Measurements from ENCODE around the gene DYRK1B.
A peak's percentile ranks its signal among the peaks of the same experiment; 100 is the strongest.

Gene DYRK1B

DNA sequence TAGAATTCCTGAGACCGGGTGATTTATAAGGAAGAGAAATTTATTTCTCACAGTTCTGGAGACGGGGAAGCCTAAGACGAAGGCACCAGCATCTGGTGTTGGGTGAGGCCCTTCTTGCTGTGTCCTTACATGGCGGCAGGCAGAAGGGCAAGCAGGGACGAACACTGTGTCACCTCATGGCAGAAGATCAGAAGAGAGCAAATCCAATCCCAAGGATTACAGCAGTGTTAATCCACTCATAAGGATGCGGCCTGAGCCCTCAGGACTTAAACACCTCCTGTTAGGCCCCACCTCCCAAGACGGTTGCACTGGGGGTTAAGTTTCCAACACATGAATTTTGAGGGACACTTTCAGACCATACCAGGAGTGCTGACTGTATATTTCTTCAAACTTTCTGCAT is 18.9 kb upstream of the DYRK1B start:
- no peak for DNase-seq

DNA sequence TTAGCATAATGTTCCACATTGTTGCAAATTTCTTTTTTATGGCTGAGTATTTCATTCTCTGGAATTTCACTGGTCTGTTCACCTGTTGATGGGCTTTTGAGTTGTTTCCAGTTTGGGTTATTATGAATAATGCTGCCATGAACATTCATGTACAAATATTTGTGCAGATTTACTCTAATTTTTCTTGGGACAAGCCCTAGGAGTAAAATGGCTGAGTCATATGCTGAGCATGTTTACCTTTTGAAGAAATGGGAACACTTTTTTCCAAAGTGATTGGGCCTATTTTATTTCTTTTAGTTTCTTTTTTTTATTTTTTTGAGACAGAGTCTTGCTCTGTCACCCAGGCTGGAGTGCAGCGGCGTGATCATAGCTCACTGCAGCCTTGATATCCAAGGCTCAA is 16.9 kb upstream of the DYRK1B start:
- no peak for DNase-seq

DNA sequence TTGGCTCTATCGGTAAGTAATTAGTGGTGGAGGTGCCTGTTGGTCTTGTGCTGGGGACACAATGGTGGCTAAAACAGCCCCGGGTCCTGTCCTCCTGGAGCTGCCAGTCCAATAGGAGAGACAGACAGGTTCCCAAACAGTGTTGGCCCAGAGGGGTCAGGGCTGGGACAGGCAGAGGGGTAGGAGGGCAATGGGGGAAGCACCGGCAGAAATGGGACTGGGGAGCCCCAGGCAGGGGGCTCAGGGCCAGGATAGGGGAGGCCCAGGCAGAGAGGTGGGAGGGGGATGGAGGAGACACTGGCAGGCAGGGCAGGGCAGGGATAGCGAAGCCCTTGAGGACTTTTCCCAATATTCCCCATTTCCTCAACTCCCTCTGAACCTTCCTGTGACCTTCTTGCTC is 14.4 kb upstream of the DYRK1B start:
- no peak for DNase-seq

DNA sequence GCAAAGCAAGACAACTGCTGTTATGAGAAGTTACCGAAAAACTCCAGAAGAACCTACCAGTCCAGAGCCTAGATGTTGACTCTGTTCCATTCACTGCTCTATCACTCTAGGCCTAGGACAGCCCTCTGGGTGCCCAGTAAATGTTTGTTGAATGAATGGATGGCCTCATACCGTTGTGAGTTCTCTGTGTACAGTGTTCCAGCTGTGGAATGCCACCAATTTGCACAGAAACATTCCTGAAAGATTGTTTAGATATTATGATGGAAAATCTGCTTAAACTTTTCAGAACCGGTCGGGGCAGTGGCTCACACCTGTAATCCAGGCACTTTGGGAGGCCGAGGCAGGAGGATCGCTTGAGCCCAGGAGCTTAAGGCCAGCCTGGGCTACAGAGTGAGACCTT is 13.6 kb upstream of the DYRK1B start:
- DNase-seq = no peak

DNA sequence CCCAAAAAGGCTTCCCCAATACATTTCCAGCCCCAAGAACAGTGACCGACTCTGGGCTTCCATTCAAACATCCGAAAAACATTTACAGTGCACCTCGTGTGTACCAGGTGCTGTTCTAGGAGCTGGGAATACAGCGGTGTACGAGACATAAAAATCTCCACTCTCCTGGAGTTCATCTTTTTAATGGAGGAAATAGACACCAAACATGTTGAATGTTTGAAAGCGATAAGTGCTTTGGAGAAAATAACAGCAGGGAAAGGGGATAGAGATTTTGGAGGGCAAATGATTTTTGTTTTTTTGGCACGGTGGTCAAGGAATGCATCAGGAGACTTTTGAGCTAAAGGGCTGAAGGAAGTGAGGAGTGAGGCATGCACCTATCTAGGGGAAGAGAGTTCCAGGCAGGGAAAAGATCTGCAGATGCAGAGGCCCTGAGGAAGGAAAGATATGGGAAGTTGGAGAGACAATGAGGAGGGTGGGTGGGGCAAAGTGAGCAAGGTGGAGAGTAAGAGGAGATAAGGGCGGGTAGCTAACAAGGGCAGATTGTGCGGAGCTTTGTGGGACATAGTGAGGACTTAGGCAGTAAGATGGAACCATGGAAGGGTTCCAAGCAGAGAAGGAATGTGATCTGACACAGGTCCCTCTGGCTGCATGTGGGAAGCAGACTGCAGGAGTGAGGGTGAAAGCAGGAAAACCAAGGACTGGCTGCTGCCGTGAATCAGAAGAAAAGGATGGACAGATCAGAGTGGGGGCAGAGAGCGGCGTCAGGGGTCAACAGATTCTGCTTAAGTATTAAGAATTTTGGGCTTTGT is 12.9 kb upstream of the DYRK1B start:
- no peak for DNase-seq

GRCh38 chr19:39845933-39846677 is 12.1 kb upstream of the DYRK1B start, which contains the start of gene FBL:
FBL (minus strand) TSS chr19:39846379; CDS start chr19:39846300, 79 bp downstream.
- peak; percentile 99 for DNase-seq

GRCh38 chr19:39845584-39845932 is 11.6 kb upstream of the DYRK1B start:
- no peak for DNase-seq

DNA sequence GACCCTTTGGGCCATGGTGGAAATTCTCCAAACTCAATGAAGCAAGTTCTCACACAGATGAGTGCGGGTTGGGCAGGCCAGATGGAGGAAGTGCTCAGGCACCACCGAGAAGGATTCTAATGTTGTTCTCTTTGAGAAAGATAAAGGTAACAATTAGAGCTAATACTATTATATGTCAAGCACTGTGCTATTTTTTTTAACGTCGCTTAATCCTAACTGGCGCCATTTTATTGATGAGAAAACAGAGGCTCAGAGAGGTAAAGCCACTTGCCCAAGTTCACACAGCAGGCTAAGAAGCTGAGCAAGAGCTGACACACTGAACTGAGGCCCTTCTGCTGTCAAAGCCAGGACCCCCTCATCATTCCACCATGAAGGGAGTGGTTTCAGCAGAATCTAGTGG is 11.2 kb upstream of the DYRK1B start:
- no peak for DNase-seq

GRCh38 chr19:39843919-39844793 is 10.2 kb upstream of the DYRK1B start:
- DNase-seq = no peak

GRCh38 chr19:39842693-39843435 is 8.9 kb upstream of the DYRK1B start:
- DNase-seq = no peak

- DNase-seq = no peak
These were observed 7.1 kb upstream of the DYRK1B start for GRCh38 chr19:39841041-39841440.

DNA sequence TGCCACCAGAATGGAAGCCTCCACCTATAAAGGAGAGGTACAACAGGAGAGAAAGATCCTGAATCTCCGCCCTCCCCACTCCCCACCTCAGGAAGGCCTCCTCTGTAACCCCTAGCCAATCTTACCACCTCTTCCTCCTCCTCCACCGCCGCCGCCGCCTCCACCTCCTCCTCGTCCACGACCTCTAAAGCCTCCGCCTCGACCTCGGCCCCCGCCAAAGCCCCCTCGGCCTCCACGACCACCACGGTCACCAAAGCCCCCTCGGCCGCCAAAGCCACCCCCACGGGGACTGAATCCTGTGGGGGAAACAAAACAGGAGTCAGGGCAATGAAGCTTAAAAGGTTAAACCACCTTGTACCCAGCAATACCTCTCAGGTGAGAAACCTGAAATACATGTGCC is 6.5 kb upstream of the DYRK1B start:
- DNase-seq = no peak

DNA sequence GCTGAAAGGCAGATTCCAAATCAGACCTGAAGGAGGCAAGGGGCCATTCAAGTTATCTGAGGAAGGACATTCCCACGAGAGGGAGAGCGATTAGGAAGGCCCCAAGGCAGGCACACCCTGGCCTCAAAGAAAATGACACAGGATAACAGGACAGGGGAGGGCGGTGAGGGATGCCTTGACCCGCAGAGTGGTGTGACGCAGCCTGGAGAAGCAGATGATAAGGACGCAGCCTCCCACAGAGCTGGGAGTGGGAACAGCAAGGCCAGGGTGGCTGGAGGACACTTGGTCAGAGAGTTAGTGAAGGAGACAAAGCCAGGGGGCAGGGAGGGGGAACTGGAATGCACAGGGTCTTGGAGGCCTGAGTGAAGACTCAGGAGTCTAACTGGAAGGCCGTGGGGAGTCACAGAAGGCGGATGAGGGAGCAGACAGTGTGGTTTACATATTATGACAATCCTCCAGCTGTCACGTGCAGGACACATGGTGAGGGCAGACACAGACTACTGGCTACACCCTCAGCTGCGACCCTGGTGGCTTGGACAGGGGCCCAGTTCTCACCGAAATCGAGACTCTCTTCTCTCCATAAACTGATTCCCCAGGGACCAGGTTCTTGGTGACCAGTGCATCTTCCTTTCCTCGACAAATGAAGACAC is 5.8 kb upstream of the DYRK1B start:
- DNase-seq = no peak

DNA sequence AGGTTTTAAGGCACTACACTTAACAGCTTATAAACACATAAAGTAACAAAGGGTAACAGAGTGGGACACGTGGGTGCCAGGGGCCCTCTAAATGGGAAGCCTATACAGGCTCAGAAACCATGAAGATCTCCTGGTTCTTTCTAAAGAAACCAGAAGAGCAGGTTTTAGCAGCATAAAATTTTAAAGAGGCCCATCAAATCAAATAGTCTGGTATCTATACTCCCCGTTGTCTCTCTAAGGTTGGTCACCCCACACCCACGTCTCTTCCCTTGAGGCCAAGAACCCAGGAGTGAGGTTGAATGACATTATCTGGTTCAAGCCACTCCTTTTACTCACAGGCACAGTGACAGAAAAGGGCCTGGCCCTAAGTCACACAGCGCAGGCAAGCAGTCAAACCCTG is 4.6 kb upstream of the DYRK1B start:
- no peak for DNase-seq

- no peak for DNase-seq
These were observed 4.0 kb upstream of the DYRK1B start for GRCh38 chr19:39837978-39838377.

DNA sequence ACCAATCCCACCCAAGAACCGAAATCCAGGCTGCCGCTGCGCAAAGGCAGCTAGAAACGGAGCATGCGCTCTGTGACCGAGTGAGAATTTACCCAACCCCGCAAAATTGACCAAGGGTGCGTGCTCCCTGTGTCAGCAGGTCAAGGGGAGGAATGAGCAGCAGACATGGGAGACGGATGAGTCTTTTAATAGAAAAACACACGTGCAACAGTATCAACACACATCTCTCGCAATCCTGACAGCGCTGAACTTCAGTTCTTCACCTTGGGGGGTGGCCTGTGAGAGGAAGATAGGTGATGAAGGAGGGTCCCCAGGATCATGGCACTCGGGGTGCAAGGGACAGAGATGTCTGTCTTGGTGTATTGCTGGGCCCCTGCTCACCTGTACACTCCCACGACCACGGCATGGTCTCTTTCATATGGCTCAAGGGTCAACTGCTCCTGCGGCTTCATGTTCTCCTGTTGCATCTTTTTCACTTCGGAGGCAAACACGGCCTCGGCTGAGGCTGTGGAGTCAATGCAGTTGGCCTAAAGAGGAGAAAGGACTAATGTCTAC is 402 bp upstream of the DYRK1B start:
- DNase-seq = no peak

DNA sequence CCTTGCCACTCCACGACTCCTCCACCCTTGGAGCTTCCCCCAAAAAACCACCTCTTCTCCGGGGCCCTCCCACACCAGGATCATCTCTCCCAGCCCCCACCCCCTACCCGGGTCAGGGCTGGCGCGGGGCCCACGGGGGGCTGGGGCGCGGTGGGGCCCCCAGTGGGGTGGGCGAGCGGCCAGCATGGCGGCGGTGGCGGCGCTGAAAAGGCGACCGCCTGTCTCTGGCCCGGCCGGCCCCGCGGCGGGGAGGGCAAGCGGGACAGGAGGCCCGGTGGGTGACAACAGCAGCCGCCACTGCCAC is 850 bp downstream of the DYRK1B start:
- no peak for DNase-seq

DNA sequence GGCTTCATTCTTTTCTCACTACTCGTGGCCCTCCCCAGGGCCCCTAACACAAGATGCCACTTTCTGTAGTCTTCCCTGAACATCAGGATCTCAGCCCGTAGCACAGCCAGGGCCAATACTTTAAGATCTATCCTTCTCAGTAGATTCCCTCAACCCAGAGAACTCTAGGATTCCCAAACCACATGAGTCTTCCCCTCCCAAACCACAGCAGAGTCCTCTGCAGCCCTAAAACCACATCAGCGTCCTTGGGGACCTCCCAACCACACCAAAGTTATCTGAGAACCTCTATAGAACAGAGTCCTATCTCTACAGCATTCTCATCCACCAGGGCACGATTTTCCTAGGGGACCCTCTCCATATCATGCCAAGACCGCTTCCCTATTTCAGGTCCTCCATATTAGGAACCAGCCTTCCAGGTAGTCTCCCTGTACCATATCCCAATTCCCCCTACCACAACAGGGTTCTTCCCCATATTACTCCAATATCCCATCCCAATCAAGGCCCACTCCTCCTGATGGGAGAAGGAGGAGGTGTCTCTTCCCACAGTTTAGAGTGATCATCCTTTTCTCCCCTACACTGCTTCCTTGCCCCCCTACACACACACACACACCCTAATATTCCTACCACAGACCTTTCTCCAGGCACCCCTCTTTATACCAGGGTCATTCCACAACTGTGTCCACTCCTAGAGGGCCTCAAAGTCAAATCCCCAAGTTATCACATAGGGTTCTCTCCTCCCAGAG is 1.4 kb downstream of the DYRK1B start:
- DNase-seq = no peak

DNA sequence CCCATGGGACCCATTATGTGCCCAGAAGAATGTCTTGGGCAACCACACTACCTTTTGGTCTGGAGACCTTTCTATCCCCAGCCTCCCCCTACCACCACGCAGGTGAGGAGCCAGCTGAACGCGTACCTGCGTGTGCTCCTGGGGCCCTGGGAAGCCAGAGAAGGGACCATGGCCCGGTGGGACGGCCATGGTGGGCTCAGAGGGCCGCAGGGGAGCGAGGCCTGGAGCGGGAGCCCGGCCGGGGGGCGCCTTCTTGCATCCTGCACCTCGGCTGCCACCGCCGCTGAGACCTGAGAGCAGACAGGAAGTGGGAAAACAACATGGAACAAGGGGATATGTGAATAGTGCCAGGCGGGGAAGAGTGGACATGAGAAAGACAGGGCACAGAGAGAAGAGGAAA is 2.3 kb downstream of the DYRK1B start:
- no peak for DNase-seq

GRCh38 chr19:39830847-39831246 is 3.1 kb downstream of the DYRK1B start:
- DNase-seq = no peak

GRCh38 chr19:39830406-39830805 is 3.6 kb downstream of the DYRK1B start:
- DNase-seq = no peak
